Keratinocyte (primary cell): ENCODE results near the gene TET2. TPM values are rescaled to one million over a fixed set of nuclear protein-coding genes. Genes with fewer than 3 reads are reported as not detected.

ENCODE experiments used
- DNase-seq: peaks from one replicate; pipeline ENCODE4 v3.0.0-alpha.2; 2011; ENCODE audit warnings: low read depth, missing footprints, low spot score
- FAIRE-seq: peaks from 2 replicates; lab custom pipeline; 2011; peaks lifted over from hg19 to GRCh38; lab: Jason Lieb, UNC
- H2AFZ ChIP-seq: 2 replicates; pipeline ENCODE4 v1.6.0; 2012; ENCODE audit warnings: low read length, control low read depth, inconsistent platforms; ENCODE audit not compliant: control insufficient read depth
- H3K27ac ChIP-seq: 2 replicates; pipeline ENCODE4 v1.5.1; 2011; ENCODE audit warnings: low read length; ENCODE audit not compliant: control insufficient read depth, insufficient read depth
- H3K27me3 ChIP-seq: 3 replicates; pipeline ENCODE4 v1.6.0; 2011; ENCODE audit warnings: low read length; ENCODE audit not compliant: control insufficient read depth, insufficient read depth; ENCODE audit errors: extremely low read depth
- H3K36me3 ChIP-seq, 2 experiments: 2 replicates in 1 of 2; 3 replicates in 1 of 2; pipeline ENCODE4 v1.5.1; 2011; ENCODE audit warnings: low read length in 2 of 2, mild to moderate bottlenecking in 1 of 2; ENCODE audit not compliant: control insufficient read depth in 2 of 2, insufficient read depth in 2 of 2; ENCODE audit errors: extremely low read depth in 1 of 2
- H3K4me1 ChIP-seq: 3 replicates; pipeline ENCODE4 v1.5.1; 2011; ENCODE audit warnings: low read length; ENCODE audit not compliant: control insufficient read depth, insufficient read depth; ENCODE audit errors: extremely low read depth
- H3K4me2 ChIP-seq: 3 replicates; pipeline ENCODE4 v1.6.0; 2011; ENCODE audit warnings: low read depth, low read length; ENCODE audit not compliant: control insufficient read depth, insufficient read depth; ENCODE audit errors: extremely low read depth
- H3K4me3 ChIP-seq, 3 experiments: fragments of 200-600 bp in 1 of 3; sonication (generic) in 1 of 3; 2 replicates in 2 of 3; 3 replicates in 1 of 3; pipeline ENCODE4 v1.5.1; 2011 to 2016; ENCODE audit warnings: low read length in 3 of 3, mild to moderate bottlenecking in 3 of 3, control low read depth in 2 of 3, inconsistent platforms in 1 of 3, low read depth in 1 of 3, mixed read lengths in 1 of 3, mixed run types in 1 of 3, moderate library complexity in 1 of 3; ENCODE audit not compliant: control insufficient read depth in 2 of 3, insufficient read depth in 2 of 3; ENCODE audit errors: extremely low read depth in 1 of 3
- H3K79me2 ChIP-seq: 2 replicates; pipeline ENCODE4 v1.6.0; 2012; ENCODE audit warnings: low read length; ENCODE audit not compliant: control insufficient read depth, insufficient read depth
- H3K9ac ChIP-seq: 3 replicates; pipeline ENCODE4 v1.6.0; 2011; ENCODE audit warnings: low read length; ENCODE audit not compliant: control insufficient read depth, insufficient read depth; ENCODE audit errors: extremely low read depth
- H3K9me1 ChIP-seq: 3 replicates; pipeline ENCODE4 v1.6.0; 2011; ENCODE audit warnings: low read length; ENCODE audit not compliant: control insufficient read depth, insufficient read depth; ENCODE audit errors: extremely low read depth
- H3K9me3 ChIP-seq: 2 replicates; pipeline ENCODE4 v1.5.1; 2012; ENCODE audit warnings: low read depth, low read length; ENCODE audit not compliant: control insufficient read depth
- H4K20me1 ChIP-seq: 3 replicates; pipeline ENCODE4 v1.6.0; 2011; ENCODE audit warnings: low read length; ENCODE audit not compliant: control insufficient read depth, insufficient read depth; ENCODE audit errors: extremely low read depth
- CTCF ChIP-seq, 3 experiments: IDR thresholded peaks in 1 of 3; conservative IDR thresholded peaks in 1 of 3; optimal IDR thresholded peaks in 1 of 3; 2 replicates in 2 of 3; 3 replicates in 1 of 3; pipeline versions ENCODE3 to v1.5.1; 2011; ENCODE audit warnings: low read length in 3 of 3, mild to moderate bottlenecking in 3 of 3, moderate library complexity in 2 of 3, control low read depth in 1 of 3, inconsistent platforms in 1 of 3; ENCODE audit not compliant: insufficient read depth in 2 of 3; ENCODE audit errors: extremely low read depth in 1 of 3
- EZH2 ChIP-seq: IDR thresholded peaks from one replicate; pipeline ENCODE4 v1.6.1; 2012; ENCODE audit warnings: inconsistent platforms, mild to moderate bottlenecking, low read length, moderate library complexity
- dilution Hi-C: fragments of 300-500 bp; cut with MboI; formaldehyde crosslinking; loops from one replicate; pipeline ENCODE4 v1.7.0; 2020; ENCODE audit warnings: low sequenced_read_pairs; ENCODE audit not compliant: extremely low pct_ligation_motif_present
- polyA plus RNA-seq, 5 experiments: library from polyadenylated mRNA; depleted of rRNA in 3 of 5; stranded (reverse) in 3 of 5; stranded (forward) in 1 of 5; unstranded in 1 of 5; fragments of >200 nt; gene quantifications; 1 replicate in 1 of 5; 2 replicates in 3 of 5; 3 replicates in 1 of 5; pipeline versions ENCODE4 v1.2.1 to v1.2.3, GENCODE V29; 2011 to 2012; ENCODE audit warnings: missing spikeins in 2 of 5, low read depth in 1 of 5, low replicate concordance in 1 of 5

The TET2 gene
- polyA plus RNA-seq, 1 donor (not counting 4 experiments of a cell fraction or from before 2014, with no cell fraction given) = 9.6 TPM

DNA sequence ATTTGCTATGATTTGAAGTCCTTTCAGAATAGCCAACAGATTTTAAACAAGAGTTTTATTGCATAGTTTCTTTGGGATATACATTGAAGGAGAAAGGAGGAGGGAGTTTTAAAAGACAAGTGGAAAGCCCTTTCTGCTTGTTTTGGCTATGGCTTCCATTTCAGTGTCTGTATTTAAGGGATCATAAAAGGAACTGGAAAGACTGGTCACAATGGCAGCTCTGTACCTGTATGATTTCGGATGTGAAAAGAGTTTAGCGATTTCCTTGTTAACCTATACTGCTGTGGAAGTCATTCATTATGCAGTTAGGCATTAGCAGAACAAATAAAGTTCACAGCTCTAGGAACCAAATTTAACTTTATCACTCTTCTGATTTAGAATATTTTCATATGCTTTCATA is 60.7 kb downstream of the TET2 start:
- H3K4me2 ChIP-seq = no peak overlapping the region
- TF ChIP-seq EZH2 (no peak), CTCF (optimal IDR thresholded peaks at IDR 0.05 in 1 of 3, IDR thresholded peaks at IDR 0.05 in 1 of 3, conservative IDR thresholded peaks at IDR 0.05 in 1 of 3; ENCODE audit: extremely low read depth in 1 of 3, insufficient read depth in 2 of 3, low read length in 3 of 3) (no peak)
- no peaks in the 10 kb centered on the region for H3K27me3 ChIP-seq
- peaks cover 8% of the 10 kb centered on the region for H3K4me1 ChIP-seq
- H3K27ac ChIP-seq = no peak overlapping the region
- no peaks in the 10 kb centered on the region for H4K20me1 ChIP-seq
- no peak overlapping the region for H3K9ac ChIP-seq
- dilution Hi-C loops = no loop called here
- no peak overlapping the region for H3K4me3 ChIP-seq
- no peak overlapping the region for H2AFZ ChIP-seq
- H3K9me1 ChIP-seq = no peaks in the 10 kb centered on the region
- FAIRE-seq = no peak
- no peak for DNase-seq
- no peaks in the 10 kb centered on the region for H3K9me3 ChIP-seq
- H3K36me3 ChIP-seq = peaks cover 0 to 2% of the 10 kb centered on the region in 2 experiments
- H3K79me2 ChIP-seq = peaks cover 3% of the 10 kb centered on the region

GRCh38 chr4:105208561-105208960 is 61.9 kb downstream of the TET2 start:
- H3K79me2 ChIP-seq = peaks cover 3% of the 10 kb centered on the region
- dilution Hi-C loops = no loop called here
- H3K27me3 ChIP-seq = no peaks in the 10 kb centered on the region
- no peak overlapping the region for H3K4me3 ChIP-seq
- peaks cover 8% of the 10 kb centered on the region for H3K4me1 ChIP-seq
- H3K36me3 ChIP-seq = peaks cover 0 to 2% of the 10 kb centered on the region in 2 experiments
- H3K9ac ChIP-seq = no peak overlapping the region
- no peak overlapping the region for H2AFZ ChIP-seq
- TF ChIP-seq CTCF (optimal IDR thresholded peaks at IDR 0.05 in 1 of 3, IDR thresholded peaks at IDR 0.05 in 1 of 3, conservative IDR thresholded peaks at IDR 0.05 in 1 of 3; ENCODE audit: extremely low read depth in 1 of 3, insufficient read depth in 2 of 3, low read length in 3 of 3) = no peak
- TF ChIP-seq EZH2 = no peak
- DNase-seq = no peak
- H3K9me1 ChIP-seq = no peaks in the 10 kb centered on the region
- H3K27ac ChIP-seq = no peak overlapping the region
- no peak for FAIRE-seq
- no peaks in the 10 kb centered on the region for H4K20me1 ChIP-seq
- H3K9me3 ChIP-seq = no peaks in the 10 kb centered on the region
- no peak overlapping the region for H3K4me2 ChIP-seq
